Measurements from ENCODE around the gene DXO.
"Not testable (repeated sequence)": the region's sequence is repeated elsewhere in the genome, so short reads cannot be mapped to it uniquely, and the experiment has no call there.

Gene DXO

DNA sequence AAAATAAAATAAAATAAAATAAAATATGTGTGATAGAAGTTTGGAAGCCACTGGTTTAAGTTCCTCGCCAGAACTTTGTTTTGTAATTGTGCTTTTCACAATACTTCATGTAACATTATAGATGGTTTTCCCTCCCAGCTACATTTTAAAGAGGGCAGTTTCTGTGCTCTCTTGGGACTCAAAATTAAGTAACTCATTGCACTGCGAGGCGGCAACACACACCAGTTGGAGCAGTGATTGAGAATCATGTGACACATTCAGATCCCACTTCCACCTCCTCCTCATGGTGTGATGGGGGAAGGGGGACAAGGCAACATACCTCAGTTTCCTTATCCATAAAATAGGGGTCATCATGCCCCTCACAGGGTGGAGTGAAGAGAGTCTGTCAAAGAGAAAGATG, 36.9 kb downstream of the DXO start:
- no peaks in the 10 kb centered on the region for H3K36me3 ChIP-seq (replicated peaks)
- no peak for TF ChIP-seq CTCF (IDR thresholded peaks at IDR 0.05; ENCODE audit: low read depth, low read length, missing control alignments)
- H3K27ac ChIP-seq, result no peak overlapping the region
- no peak overlapping the region for H3K4me3 ChIP-seq (ENCODE audit: low read depth, low read length)
- no peak for DNase-seq
- in situ Hi-C loops (cut with HindIII; ENCODE audit: low pct_ligation_motif_present, low sequenced_read_pairs), result no loop called here
- no peaks in the 10 kb centered on the region for H3K27me3 ChIP-seq (replicated peaks)

- H3K27ac ChIP-seq, result no peak overlapping the region
- in situ Hi-C loops (cut with HindIII; ENCODE audit: low pct_ligation_motif_present, low sequenced_read_pairs), result no loop called here
These were observed 38.4 kb downstream of the DXO start for GRCh38 chr6:31933537-31933936.

DNA sequence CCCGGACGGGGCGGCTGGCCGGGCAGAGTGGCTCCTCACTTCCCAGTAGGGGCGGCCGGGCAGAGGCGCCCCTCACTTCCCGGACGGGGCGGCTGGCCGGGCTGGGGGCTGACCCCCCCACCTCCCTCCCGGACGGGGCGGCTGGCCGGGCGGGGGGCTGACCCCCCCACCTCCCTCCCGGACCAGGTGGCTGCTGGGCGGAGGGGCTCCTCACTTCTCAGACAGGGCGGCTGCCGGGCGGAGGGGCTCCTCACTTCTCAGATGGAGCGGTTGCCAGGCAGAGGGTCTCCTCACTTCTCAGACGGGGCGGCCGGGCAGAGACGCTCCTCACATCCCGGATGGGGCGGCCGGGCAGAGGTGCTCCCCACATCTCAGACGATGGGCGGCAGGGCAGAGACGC, 39.8 kb downstream of the DXO start:
- H3K4me3 ChIP-seq (ENCODE audit: low read depth, low read length); H3K27ac ChIP-seq; H3K36me3 ChIP-seq (replicated peaks); H3K27me3 ChIP-seq (replicated peaks); DNase-seq; in situ Hi-C loops (cut with HindIII; ENCODE audit: low pct_ligation_motif_present, low sequenced_read_pairs): not testable (repeated sequence)

More at GRCh38 chr6:31933537-31933936, 38.4 kb downstream of the DXO start:
- Histone ChIP-seq H3K27me3 (replicated peaks) (no peaks in the 10 kb centered on the region), H3K4me3 (ENCODE audit: low read depth, low read length) (no peak overlapping the region), H3K36me3 (replicated peaks) (no peaks in the 10 kb centered on the region)
- TF ChIP-seq CTCF (IDR thresholded peaks at IDR 0.05; ENCODE audit: low read depth, low read length, missing control alignments), result no peak
- no peak for DNase-seq

GRCh38 chr6:31930962-31931361, 41.0 kb downstream of the DXO start:
- H3K36me3 ChIP-seq (replicated peaks), result no peaks in the 10 kb centered on the region
- no peaks in the 10 kb centered on the region for H3K27me3 ChIP-seq (replicated peaks)
- in situ Hi-C loops (cut with HindIII; ENCODE audit: low pct_ligation_motif_present, low sequenced_read_pairs), result no loop called here
- no peak for TF ChIP-seq CTCF (IDR thresholded peaks at IDR 0.05; ENCODE audit: low read depth, low read length, missing control alignments)
- no peak overlapping the region for H3K27ac ChIP-seq
- no peak for DNase-seq
- H3K4me3 ChIP-seq (ENCODE audit: low read depth, low read length), result no peak overlapping the region

- in situ Hi-C loops (cut with HindIII; ENCODE audit: low pct_ligation_motif_present, low sequenced_read_pairs), result no loop called here
- DNase-seq, result no peak
- no peaks in the 10 kb centered on the region for H3K36me3 ChIP-seq (replicated peaks)
- no peak overlapping the region for H3K4me3 ChIP-seq (ENCODE audit: low read depth, low read length)
- H3K27ac ChIP-seq, result no peak overlapping the region
- no peak for TF ChIP-seq CTCF (IDR thresholded peaks at IDR 0.05; ENCODE audit: low read depth, low read length, missing control alignments)
- H3K27me3 ChIP-seq (replicated peaks), result no peaks in the 10 kb centered on the region
These were observed 43.3 kb downstream of the DXO start for GRCh38 chr6:31928672-31928939.

GRCh38 chr6:31927863-31928671, 43.9 kb downstream of the DXO start:
- H3K36me3 ChIP-seq (replicated peaks), result no peaks in the 10 kb centered on the region
- no peak overlapping the region for H3K4me3 ChIP-seq (ENCODE audit: low read depth, low read length)
- DNase-seq, result no peak
- no peaks in the 10 kb centered on the region for H3K27me3 ChIP-seq (replicated peaks)
- H3K27ac ChIP-seq, result no peak overlapping the region
- TF ChIP-seq CTCF (IDR thresholded peaks at IDR 0.05; ENCODE audit: low read depth, low read length, missing control alignments), result no peak
- in situ Hi-C loops (cut with HindIII; ENCODE audit: low pct_ligation_motif_present, low sequenced_read_pairs), result no loop called here
